Stimulated activated CD4-positive, alpha-beta T cell treated with anti-CD3 and anti-CD28 coated beads, Interleukin-1b, Interleukin-23, amount 100 ng/mL, for 48 hours (primary cell): ENCODE measurements around the gene LY6G6D.
A peak's percentile ranks its signal among the peaks of the same experiment; 100 is the strongest.

Experiments
- DNase-seq: peaks from one replicate; pipeline ENCODE4 v3.0.0-alpha.2; 2020

LY6G6D gene

GRCh38 chr6:31737315-31737990 is 22.3 kb downstream of the LY6G6D start:
- no peak for DNase-seq

DNA sequence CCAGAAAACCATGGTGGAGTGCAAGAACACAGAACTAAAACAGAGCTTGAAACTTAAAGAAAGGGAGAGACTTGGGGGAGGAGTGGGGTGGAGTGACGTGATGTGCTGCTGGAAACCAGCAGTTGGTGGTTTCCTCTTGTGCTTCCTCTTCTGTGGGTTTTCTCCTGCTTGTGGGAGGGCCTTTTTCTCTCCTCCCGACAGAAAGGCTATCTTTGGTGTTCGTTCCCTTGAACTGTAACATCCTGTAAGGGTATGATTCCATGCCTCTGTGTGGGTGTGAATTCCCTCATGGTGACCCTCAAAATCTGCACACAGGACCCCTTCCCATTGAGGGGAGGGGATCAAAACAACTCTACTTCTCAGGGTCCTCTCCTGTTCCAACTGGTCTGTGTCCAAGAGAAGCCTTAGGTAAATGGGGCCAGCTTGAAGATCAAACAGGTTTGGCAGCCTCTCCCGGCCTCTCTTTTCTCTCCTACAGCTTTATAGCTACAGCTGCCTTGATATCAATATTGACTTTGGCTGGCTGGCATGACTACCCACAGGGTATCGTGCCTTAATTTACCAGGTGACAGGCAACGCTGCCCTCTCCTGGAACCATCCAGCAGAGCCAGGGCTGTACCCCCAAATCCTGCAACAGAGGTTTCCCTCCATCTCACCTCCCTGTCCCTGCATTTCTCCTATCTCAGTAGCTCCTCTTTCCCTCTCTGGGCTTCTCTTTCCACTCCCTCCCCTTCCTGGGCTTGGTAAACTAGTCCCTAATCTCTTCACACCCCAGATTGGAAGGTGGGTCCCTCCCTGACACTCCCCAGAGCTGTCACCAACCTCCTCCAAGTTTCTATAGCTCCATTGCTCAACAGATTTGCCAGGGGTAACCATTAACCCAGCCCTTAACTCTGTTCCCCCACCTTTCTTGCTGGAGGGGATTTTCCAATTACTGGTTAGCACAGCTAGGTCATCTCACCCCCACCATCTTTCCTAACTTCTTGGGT is 23.1 kb downstream of the LY6G6D start:
- peak; percentile 48 for DNase-seq

DNA sequence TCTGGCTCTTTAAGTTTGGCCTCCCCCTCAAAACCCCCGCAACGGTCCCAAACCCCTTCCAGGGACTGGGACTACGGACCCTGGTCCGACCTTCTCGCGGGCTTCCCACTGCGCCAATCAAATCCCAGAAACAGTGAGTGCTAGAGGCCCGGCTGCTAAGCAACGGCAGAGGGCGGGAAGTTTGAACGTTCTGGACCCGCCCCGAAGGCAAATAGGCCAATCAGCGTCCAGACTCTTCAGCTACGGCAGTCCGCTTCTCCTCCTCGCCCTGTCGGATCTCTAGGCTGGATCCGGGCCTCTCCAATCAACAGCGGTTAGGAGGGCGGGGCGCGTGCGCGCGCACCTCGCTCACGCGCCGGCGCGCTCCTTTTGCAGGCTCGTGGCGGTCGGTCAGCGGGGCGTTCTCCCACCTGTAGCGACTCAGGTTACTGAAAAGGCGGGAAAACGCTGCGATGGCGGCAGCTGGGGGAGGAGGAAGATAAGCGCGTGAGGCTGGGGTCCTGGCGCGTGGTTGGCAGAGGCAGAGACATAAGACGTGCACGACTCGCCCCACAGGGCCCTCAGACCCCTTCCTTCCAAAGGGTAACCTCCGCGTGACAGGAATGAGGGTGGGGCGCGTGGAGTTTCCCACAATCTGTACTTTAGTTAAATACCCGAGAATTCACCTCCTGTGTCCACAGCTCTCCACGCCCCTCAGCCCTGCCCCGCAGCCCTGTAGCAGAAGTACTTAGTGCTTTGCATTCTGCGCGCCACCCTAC is 24.7 kb downstream of the LY6G6D start, which contains the start of gene MSH5:
TSS of gene MSH5 (plus strand) at position 367 of the 758 bp plus-strand sequence. CDS start 462 bp downstream, outside the sequence.
- DNase-seq: peak; percentile 98

DNA sequence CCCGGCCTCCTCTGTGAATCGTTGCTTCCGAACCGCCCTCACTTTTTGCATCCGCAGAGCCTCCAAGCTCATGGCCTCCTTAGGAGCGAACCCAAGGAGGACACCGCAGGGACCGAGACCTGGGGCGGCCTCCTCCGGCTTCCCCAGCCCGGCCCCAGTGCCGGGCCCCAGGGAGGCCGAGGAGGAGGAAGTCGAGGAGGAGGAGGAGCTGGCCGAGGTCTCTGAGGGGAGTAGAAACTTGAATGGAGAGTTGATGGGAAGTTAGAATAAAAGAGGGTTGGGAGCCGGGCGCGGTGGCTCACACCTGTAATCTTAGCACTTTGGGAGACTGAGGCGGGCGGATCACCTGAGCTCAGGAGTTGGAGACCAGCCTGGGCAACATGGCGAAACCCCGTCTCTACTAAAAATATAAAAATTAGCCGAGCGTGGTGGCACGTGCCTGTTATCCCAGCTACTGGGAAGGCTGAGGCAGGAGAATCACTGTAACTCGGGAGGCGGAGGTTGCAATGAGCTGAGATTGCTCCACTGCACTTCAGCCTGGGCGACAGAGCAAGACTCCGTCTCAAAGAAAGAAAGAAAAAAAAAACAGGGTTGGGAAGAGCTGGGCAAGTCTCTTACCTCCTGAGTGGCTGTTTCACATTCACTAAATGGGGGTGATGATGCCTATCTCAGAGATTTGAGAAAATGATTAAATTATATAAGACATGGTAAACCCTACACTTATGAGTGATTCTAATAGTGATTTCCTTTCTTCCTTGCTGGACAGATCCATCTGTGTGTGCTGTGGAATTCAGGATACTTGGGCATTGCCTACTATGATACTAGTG is 25.5 kb downstream of the LY6G6D start:
- no peak for DNase-seq

- no peak for DNase-seq
Measured at GRCh38 chr6:31741815-31742214, 26.7 kb downstream of the LY6G6D start.

DNA sequence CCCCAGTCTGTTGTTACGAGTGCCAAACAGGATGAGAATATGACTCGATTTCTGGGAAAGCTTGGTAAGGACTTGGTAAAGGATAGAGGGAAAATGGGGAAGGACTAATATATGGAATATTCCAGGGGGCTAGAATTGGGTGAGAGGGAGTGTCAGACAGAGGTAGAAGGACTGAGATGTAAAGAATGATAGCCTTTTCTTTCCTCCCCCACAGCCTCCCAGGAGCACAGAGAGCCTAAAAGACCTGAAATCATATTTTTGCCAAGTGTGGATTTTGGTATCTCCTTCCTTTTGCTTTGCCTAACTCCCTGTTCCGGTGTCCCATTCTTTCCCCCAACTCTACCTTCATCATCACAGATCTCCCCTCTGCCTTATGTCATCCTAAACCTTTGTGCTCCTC is 27.7 kb downstream of the LY6G6D start:
- DNase-seq: no peak

GRCh38 chr6:31744422-31744821 is 29.3 kb downstream of the LY6G6D start:
- DNase-seq: no peak

- DNase-seq: no peak
Measured at GRCh38 chr6:31749301-31750036, 34.3 kb downstream of the LY6G6D start.

- no peak for DNase-seq
Measured at GRCh38 chr6:31750411-31751022, 35.4 kb downstream of the LY6G6D start.

- no peak for DNase-seq
Measured at GRCh38 chr6:31752739-31753319, 37.7 kb downstream of the LY6G6D start.

GRCh38 chr6:31758281-31758680 is 43.1 kb downstream of the LY6G6D start:
- no peak for DNase-seq

GRCh38 chr6:31760790-31761189 is 45.6 kb downstream of the LY6G6D start:
- DNase-seq: no peak

GRCh38 chr6:31761343-31761742 is 46.2 kb downstream of the LY6G6D start:
- no peak for DNase-seq

DNA sequence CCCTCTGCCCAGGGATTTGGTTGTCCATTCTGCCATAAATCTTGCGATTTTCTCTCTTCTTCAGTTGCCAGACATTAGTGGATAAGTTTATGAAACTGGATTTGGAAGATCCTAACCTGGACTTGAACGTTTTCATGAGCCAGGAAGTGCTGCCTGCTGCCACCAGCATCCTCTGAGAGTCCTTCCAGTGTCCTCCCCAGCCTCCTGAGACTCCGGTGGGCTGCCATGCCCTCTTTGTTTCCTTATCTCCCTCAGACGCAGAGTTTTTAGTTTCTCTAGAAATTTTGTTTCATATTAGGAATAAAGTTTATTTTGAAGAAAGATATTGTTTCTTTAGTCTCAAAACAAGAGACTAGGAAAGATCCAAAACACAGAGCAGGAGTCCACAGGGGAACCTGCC is 47.2 kb downstream of the LY6G6D start, which contains the start of gene SAPCD1:
TSS of gene SAPCD1 (plus strand) at position 301 of the 400 bp plus-strand sequence. CDS start 399 bp downstream, outside the sequence.
- DNase-seq: no peak

- DNase-seq: no peak
Measured at GRCh38 chr6:31762878-31763618, 47.9 kb downstream of the LY6G6D start.

DNA sequence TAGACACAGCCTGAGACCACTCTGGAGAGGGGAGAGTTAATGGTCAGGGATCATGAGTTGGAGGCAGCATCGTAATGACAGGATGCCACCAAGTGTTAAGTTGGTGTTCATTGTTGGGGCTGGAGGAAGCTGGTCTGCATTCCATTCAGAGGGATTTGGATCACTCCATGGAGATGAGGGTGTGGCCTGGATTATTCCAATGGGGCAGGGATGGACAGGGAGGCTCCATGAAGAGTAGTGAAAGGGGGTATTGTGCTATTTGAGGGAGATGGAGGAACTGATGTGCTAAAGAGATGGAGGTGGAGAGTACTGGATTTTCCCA is 48.4 kb downstream of the LY6G6D start:
- DNase-seq: no peak

- no peak for DNase-seq
Measured at GRCh38 chr6:31764198-31764597, 49.0 kb downstream of the LY6G6D start.

- DNase-seq: no peak
Measured at GRCh38 chr6:31765559-31765909, 50.4 kb downstream of the LY6G6D start.

- DNase-seq: no peak
Measured at GRCh38 chr6:31765910-31766794, 51.0 kb downstream of the LY6G6D start.
